Measurements from ENCODE around the gene CACNA1E.
"Not testable (repeated sequence)": the region's sequence is repeated elsewhere in the genome, so short reads cannot be mapped to it uniquely, and the experiment has no call there.

The CACNA1E gene

GRCh38 chr1:181513786-181514297, 30.5 kb downstream of the CACNA1E start:
- Mint-ChIP-seq H3K27me3 (peaks cover 6 to 43% of the 10 kb centered on the region in 2 donors), H3K4me3 (no peak overlapping the region), H3K4me1 (ENCODE audit: low read depth in 2 of 2) (peaks cover 0 to 1% of the 10 kb centered on the region in 2 donors), H3K36me3 (ENCODE audit: insufficient read depth) (no peaks in the 10 kb centered on the region), H3K9me3 (no peaks in the 10 kb centered on the region), H3K27ac (no peak overlapping the region)
- ATAC-seq (replicated peaks) (no peak), DNase-seq (no peak)

- no peak overlapping the region for H3K4me3 Mint-ChIP-seq
- no peaks in the 10 kb centered on the region for H3K9me3 Mint-ChIP-seq
Measured at GRCh38 chr1:181514298-181515290, 31.3 kb downstream of the CACNA1E start.

DNA sequence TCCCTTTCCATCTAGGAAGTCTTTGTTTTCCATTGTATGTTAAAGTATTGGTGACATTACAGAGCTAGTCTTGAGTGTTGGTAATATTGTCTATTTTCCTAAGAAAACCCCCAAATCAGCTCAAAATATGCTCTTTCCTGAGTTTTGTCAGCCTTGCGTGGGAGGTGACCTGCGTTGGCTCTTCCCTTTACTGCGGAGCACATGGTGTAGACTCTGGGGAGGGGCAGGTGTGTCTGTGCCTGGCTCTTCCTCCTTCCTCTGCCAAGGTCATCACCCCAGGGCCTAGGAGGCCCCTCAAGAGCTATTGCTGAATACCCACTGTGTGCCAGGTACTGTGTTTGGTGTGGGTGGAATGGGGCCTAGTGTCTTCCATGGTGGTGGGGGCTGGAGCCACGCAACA, 33.4 kb downstream of the CACNA1E start:
- no peaks in the 10 kb centered on the region for H3K36me3 Mint-ChIP-seq (ENCODE audit: insufficient read depth)
- H3K27me3 Mint-ChIP-seq, result peaks cover 0 to 19% of the 10 kb centered on the region in 2 donors
- no peaks in the 10 kb centered on the region for H3K9me3 Mint-ChIP-seq
- no peak for ATAC-seq (replicated peaks)
- no peak overlapping the region for H3K4me3 Mint-ChIP-seq
- DNase-seq, result no peak
- peaks cover 0 to 3% of the 10 kb centered on the region in 2 donors for H3K4me1 Mint-ChIP-seq (ENCODE audit: low read depth in 2 of 2)
- H3K27ac Mint-ChIP-seq, result no peak overlapping the region

More at GRCh38 chr1:181514298-181515290, 31.3 kb downstream of the CACNA1E start:
- Mint-ChIP-seq H3K27me3 (peaks cover 6 to 35% of the 10 kb centered on the region in 2 donors), H3K36me3 (ENCODE audit: insufficient read depth) (no peaks in the 10 kb centered on the region), H3K27ac (no peak overlapping the region), H3K4me1 (ENCODE audit: low read depth in 2 of 2) (peaks cover 0 to 1% of the 10 kb centered on the region in 2 donors)
- DNase-seq (no peak), ATAC-seq (replicated peaks) (no peak)

- ATAC-seq (replicated peaks), result no peak
- H3K4me1 Mint-ChIP-seq (ENCODE audit: low read depth in 2 of 2), result peaks cover 0 to 3% of the 10 kb centered on the region in 2 donors
- H3K27ac Mint-ChIP-seq, result no peak overlapping the region
- H3K27me3 Mint-ChIP-seq, result peaks cover 0 to 12% of the 10 kb centered on the region in 2 donors
- no peak overlapping the region for H3K4me3 Mint-ChIP-seq
- no peaks in the 10 kb centered on the region for H3K36me3 Mint-ChIP-seq (ENCODE audit: insufficient read depth)
- no peak for DNase-seq
- H3K9me3 Mint-ChIP-seq, result no peaks in the 10 kb centered on the region
Measured at GRCh38 chr1:181517181-181517875, 34.0 kb downstream of the CACNA1E start.

- Mint-ChIP-seq H3K4me3 (no peak overlapping the region), H3K27ac (no peak overlapping the region), H3K36me3 (ENCODE audit: insufficient read depth) (no peaks in the 10 kb centered on the region), H3K4me1 (ENCODE audit: low read depth in 2 of 2) (peaks cover 0 to 3% of the 10 kb centered on the region in 2 donors), H3K9me3 (no peaks in the 10 kb centered on the region), H3K27me3 (peaks cover 0 to 9% of the 10 kb centered on the region in 2 donors)
- no peak for ATAC-seq (replicated peaks)
- DNase-seq, result no peak
Measured at GRCh38 chr1:181518152-181518551, 34.8 kb downstream of the CACNA1E start.

DNA sequence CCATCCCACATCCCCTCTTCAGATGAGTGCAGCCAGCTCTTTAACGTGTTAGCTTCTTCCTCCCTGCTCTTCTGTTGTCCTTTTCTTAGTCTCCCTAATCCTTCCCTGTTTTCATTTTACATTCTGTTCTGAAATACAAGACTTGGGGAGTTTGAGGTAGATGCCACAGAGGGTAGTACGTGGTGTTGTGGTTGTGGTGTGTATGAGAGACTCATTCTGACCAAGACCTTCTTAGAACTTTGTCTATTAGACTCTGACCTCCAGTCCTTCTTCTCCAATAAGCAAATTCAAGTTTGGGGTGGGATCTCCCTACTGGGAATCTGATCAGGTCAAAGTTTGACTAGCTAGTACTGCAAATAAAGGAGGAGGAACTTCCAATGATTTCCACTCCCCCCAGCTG, 39.5 kb downstream of the CACNA1E start:
- H3K9me3 Mint-ChIP-seq, result no peaks in the 10 kb centered on the region
- no peak overlapping the region for H3K27ac Mint-ChIP-seq
- H3K36me3 Mint-ChIP-seq (ENCODE audit: insufficient read depth), result no peaks in the 10 kb centered on the region
- H3K4me1 Mint-ChIP-seq (ENCODE audit: low read depth in 2 of 2), result peaks cover 0 to 2% of the 10 kb centered on the region in 2 donors
- H3K4me3 Mint-ChIP-seq, result no peak overlapping the region
- DNase-seq, result no peak
- ATAC-seq (replicated peaks), result no peak
- no peaks in the 10 kb centered on the region for H3K27me3 Mint-ChIP-seq

- ATAC-seq (replicated peaks) (no peak), DNase-seq (no peak)
- H3K27me3 Mint-ChIP-seq, result peaks cover 0 to 6% of the 10 kb centered on the region in 2 donors
- peaks cover 0 to 2% of the 10 kb centered on the region in 2 donors for H3K4me1 Mint-ChIP-seq (ENCODE audit: low read depth in 2 of 2)
- H3K9me3 Mint-ChIP-seq, result peaks cover 6 to 8% of the 10 kb centered on the region in 2 donors
- H3K4me3 Mint-ChIP-seq, result no peak overlapping the region
- H3K27ac Mint-ChIP-seq, result no peak overlapping the region
- H3K36me3 Mint-ChIP-seq (ENCODE audit: insufficient read depth), result no peaks in the 10 kb centered on the region
Measured at GRCh38 chr1:181525104-181525721, 41.9 kb downstream of the CACNA1E start.

GRCh38 chr1:181528241-181528640, 44.9 kb downstream of the CACNA1E start:
- ATAC-seq (replicated peaks); H3K4me1 Mint-ChIP-seq (ENCODE audit: low read depth in 2 of 2); H3K27ac Mint-ChIP-seq; H3K36me3 Mint-ChIP-seq (ENCODE audit: insufficient read depth); DNase-seq; H3K9me3 Mint-ChIP-seq; H3K4me3 Mint-ChIP-seq: not testable (repeated sequence)
- H3K27me3 Mint-ChIP-seq, result peaks cover 9 to 29% of the 10 kb centered on the region in 2 donors

GRCh38 chr1:181531441-181531840, 48.1 kb downstream of the CACNA1E start:
- no peaks in the 10 kb centered on the region for H3K36me3 Mint-ChIP-seq (ENCODE audit: insufficient read depth)
- ATAC-seq (replicated peaks), result no peak
- no peaks in the 10 kb centered on the region for H3K4me1 Mint-ChIP-seq (ENCODE audit: low read depth in 2 of 2)
- H3K27ac Mint-ChIP-seq, result no peak overlapping the region
- H3K4me3 Mint-ChIP-seq, result no peak overlapping the region
- no peak for DNase-seq
- peaks cover 6 to 8% of the 10 kb centered on the region in 2 donors for H3K9me3 Mint-ChIP-seq
- peaks cover 13 to 32% of the 10 kb centered on the region in 2 donors for H3K27me3 Mint-ChIP-seq

GRCh38 chr1:181531951-181532600, 48.8 kb downstream of the CACNA1E start:
- ATAC-seq (replicated peaks), result no peak

DNA sequence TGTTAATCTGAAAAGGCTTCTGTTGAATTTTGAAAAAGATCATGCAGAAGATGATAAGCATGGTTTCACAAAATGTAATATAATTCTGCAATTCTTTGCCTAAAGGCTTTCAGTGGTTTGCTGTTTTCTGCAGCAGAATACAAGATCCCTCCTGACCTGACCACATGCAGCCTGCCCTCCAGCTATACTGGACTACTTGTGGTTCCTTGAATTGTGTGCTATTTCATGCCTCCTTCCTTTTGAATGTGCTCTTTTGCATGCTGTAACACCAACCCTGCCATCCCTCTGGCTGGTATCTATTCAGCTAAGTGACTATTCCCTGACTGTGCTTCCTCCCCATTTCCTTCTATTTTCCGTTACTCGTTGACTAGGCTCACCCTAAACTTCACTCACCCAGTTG, 55.5 kb downstream of the CACNA1E start:
- ATAC-seq (replicated peaks) (no peak), DNase-seq (no peak)
- Mint-ChIP-seq H3K27me3 (peaks cover 22 to 28% of the 10 kb centered on the region in 2 donors), H3K9me3 (no peaks in the 10 kb centered on the region), H3K36me3 (ENCODE audit: insufficient read depth) (no peaks in the 10 kb centered on the region), H3K4me3 (no peak overlapping the region), H3K27ac (no peak overlapping the region), H3K4me1 (ENCODE audit: low read depth in 2 of 2) (no peaks in the 10 kb centered on the region)

More at GRCh38 chr1:181531951-181532600, 48.8 kb downstream of the CACNA1E start:
- H3K4me3 Mint-ChIP-seq, result no peak overlapping the region
- no peaks in the 10 kb centered on the region for H3K36me3 Mint-ChIP-seq (ENCODE audit: insufficient read depth)
- H3K27ac Mint-ChIP-seq, result no peak overlapping the region
- DNase-seq, result no peak
- H3K9me3 Mint-ChIP-seq, result peaks cover 6 to 8% of the 10 kb centered on the region in 2 donors
- H3K27me3 Mint-ChIP-seq, result peaks cover 16 to 39% of the 10 kb centered on the region in 2 donors
- H3K4me1 Mint-ChIP-seq (ENCODE audit: low read depth in 2 of 2), result no peaks in the 10 kb centered on the region

GRCh38 chr1:181541458-181541857, 58.1 kb downstream of the CACNA1E start:
- Mint-ChIP-seq H3K9me3 (no peaks in the 10 kb centered on the region), H3K4me3 (no peak overlapping the region), H3K36me3 (ENCODE audit: insufficient read depth) (no peaks in the 10 kb centered on the region), H3K27me3 (peaks cover 24 to 34% of the 10 kb centered on the region in 2 donors), H3K4me1 (ENCODE audit: low read depth in 2 of 2) (no peaks in the 10 kb centered on the region), H3K27ac (no peak overlapping the region)
- no peak for ATAC-seq (replicated peaks)
- DNase-seq, result no peak

GRCh38 chr1:181541947-181542346, 58.6 kb downstream of the CACNA1E start:
- H3K27me3 Mint-ChIP-seq, result peaks cover 24 to 36% of the 10 kb centered on the region in 2 donors
- DNase-seq (no peak), ATAC-seq (replicated peaks) (no peak)
- no peak overlapping the region for H3K27ac Mint-ChIP-seq
- H3K4me3 Mint-ChIP-seq, result no peak overlapping the region
- H3K36me3 Mint-ChIP-seq (ENCODE audit: insufficient read depth), result no peaks in the 10 kb centered on the region
- no peaks in the 10 kb centered on the region for H3K4me1 Mint-ChIP-seq (ENCODE audit: low read depth in 2 of 2)
- H3K9me3 Mint-ChIP-seq, result no peaks in the 10 kb centered on the region

Data from effector memory CD8-positive, alpha-beta T cell (primary cell).